Dermis microvascular lymphatic vessel endothelial cell (primary cell): ENCODE data around the gene OGDH. TPM values are rescaled to one million over a fixed set of nuclear protein-coding genes. Genes with fewer than 3 reads are reported as not detected.

Experiments
- DNase-seq, 2 donors: peaks; one replicate each; pipeline versions ENCODE4 v3.0.0 to v3.0.0-alpha.2; 2010; ENCODE audit warnings: low read depth in 2 of 2
- total RNA-seq: library from RNA; depleted of rRNA; stranded (reverse); fragments of >200 nt; gene quantifications from 2 replicates; pipeline ENCODE4 v1.2.1, GENCODE V29; 2014

Gene OGDH
- total RNA-seq, 1 donor from 2014 or later = 43.0 TPM

- peak; percentile 14 to 91 for DNase-seq
Measured at GRCh38 chr7:44735403-44736165, 129.2 kb downstream of the OGDH start.

GRCh38 chr7:44736896-44737295 is 130.5 kb downstream of the OGDH start:
- DNase-seq = no peak

GRCh38 chr7:44738051-44738723 is 131.8 kb downstream of the OGDH start:
- no peak for DNase-seq

- DNase-seq = no peak
Measured at GRCh38 chr7:44738876-44739665, 132.6 kb downstream of the OGDH start.

GRCh38 chr7:44740055-44740454 is 133.6 kb downstream of the OGDH start:
- DNase-seq = no peak

GRCh38 chr7:44743750-44744149 is 137.3 kb downstream of the OGDH start:
- DNase-seq = no peak

- DNase-seq = peak; percentile 56 to 86
Measured at GRCh38 chr7:44748045-44748947, 141.9 kb downstream of the OGDH start, which contains the start of gene ZMIZ2. ZMIZ2 (plus strand) TSS chr7:44748847; CDS start chr7:44756250, 7,403 bp downstream.

- DNase-seq = no peak
Measured at GRCh38 chr7:44748948-44749731, 142.7 kb downstream of the OGDH start.

- no peak for DNase-seq
Measured at GRCh38 chr7:44749992-44750391, 143.6 kb downstream of the OGDH start.

- no peak for DNase-seq
Measured at GRCh38 chr7:44750424-44750823, 144.0 kb downstream of the OGDH start.

- DNase-seq = no peak
Measured at GRCh38 chr7:44750921-44751571, 144.6 kb downstream of the OGDH start.

- DNase-seq = no peak
Measured at GRCh38 chr7:44752822-44753221, 146.4 kb downstream of the OGDH start.

GRCh38 chr7:44754802-44755697 is 148.6 kb downstream of the OGDH start:
- DNase-seq = no peak

GRCh38 chr7:44755698-44756627 is 149.5 kb downstream of the OGDH start:
- DNase-seq = no peak

GRCh38 chr7:44756904-44757303 is 150.5 kb downstream of the OGDH start:
- no peak for DNase-seq

GRCh38 chr7:44757311-44757710 is 150.9 kb downstream of the OGDH start:
- DNase-seq = no peak

- no peak for DNase-seq
Measured at GRCh38 chr7:44757739-44758138, 151.3 kb downstream of the OGDH start.
